Heart right ventricle (tissue), 16 donors: ENCODE data around the gene RMDN3. TPM values are rescaled to one million over a fixed set of nuclear protein-coding genes. Genes with fewer than 3 reads are reported as not detected.

ENCODE experiments used
- ATAC-seq, 8 donors: fragments of 200-7000 bp; cut with Tn5 transposase; one replicate each; pipeline ENCODE4 v1.9.1; 2020; ENCODE audit warnings: mild to moderate bottlenecking in 8 of 8, moderate library complexity in 8 of 8, moderate number of reproducible peaks in 1 of 8
- DNase-seq, 2 donors: peaks; one replicate each; pipeline ENCODE4 v3.0.0-alpha.2; 2020
- H3K27ac ChIP-seq, 10 donors: fragments of 200-600 bp; sonication (generic) in 2 of 10; one replicate each; pipeline versions ENCODE4 v1.5.0 to v1.8.0; 2020 to 2022; ENCODE audit warnings: mild to moderate bottlenecking in 3 of 10
- H3K27me3 ChIP-seq, 7 donors: fragments of 200-600 bp; one replicate each; pipeline ENCODE4 v1.8.0; 2021 to 2022; ENCODE audit warnings: mild to moderate bottlenecking in 2 of 7
- H3K36me3 ChIP-seq, 9 donors: fragments of 200-600 bp; sonication (generic) in 1 of 9; one replicate each; pipeline versions ENCODE4 v1.5.0 to v1.8.0; 2020 to 2022; ENCODE audit warnings: mild to moderate bottlenecking in 2 of 9
- H3K4me1 ChIP-seq, 9 donors: fragments of 200-600 bp; sonication (generic) in 1 of 9; one replicate each; pipeline versions ENCODE4 v1.5.0 to v1.8.0; 2020 to 2022; ENCODE audit warnings: mild to moderate bottlenecking in 4 of 9
- H3K4me3 ChIP-seq, 10 donors: fragments of 200-600 bp; sonication (generic) in 2 of 10; one replicate each; pipeline versions ENCODE4 v1.5.0 to v1.8.0; 2020 to 2022; ENCODE audit warnings: mild to moderate bottlenecking in 7 of 10, moderate library complexity in 2 of 10
- H3K9me3 ChIP-seq, 11 donors: fragments of 200-600 bp in 10 of 11; sonication (generic) in 2 of 11; one replicate each; pipeline versions ENCODE4 v1.5.0 to v1.8.0; 2013 to 2022; ENCODE audit warnings: mild to moderate bottlenecking in 2 of 11, control low read depth in 1 of 11, moderate library complexity in 1 of 11
- WGBS, 2 donors: extraction: QIAGEN DNeasy Blood & Tissue Kit; methylation state at CpG; one replicate each; pipeline ENCODE4 v1.1.7; 2013; ENCODE audit warnings: inconsistent platforms in 1 of 2; 5-methylcytosine and 5-hydroxymethylcytosine counted together
- intact Hi-C, 10 donors: fragments of 100-400 bp; cut with DNase I; formaldehyde crosslinking; loops; one replicate each; pipeline versions ENCODE4 v1.11.1 to v1.14.2; 2022
- polyA plus RNA-seq, 2 donors: library from polyadenylated mRNA; stranded (reverse); fragments of 200-250 nt; gene quantifications; one replicate each; pipeline ENCODE4 v1.2.3, GENCODE V29; 2013
- total RNA-seq, 10 donors: library from RNA; stranded (reverse); fragmentation: NEBNext Ultra II Directional in 3 of 10; extraction: Animal tissue kit (Norgen Biotek cat#: 25700) in 3 of 10; gene quantifications; one replicate each; pipeline versions ENCODE4 v1.2.1 to v1.2.4, GENCODE V29; 2021 to 2023
- TF ChIP-seq, protein P1 (sequence below), 9 donors: fragments of 200-600 bp; sonication (generic) in 2 of 9; IDR thresholded peaks; one replicate each; pipeline versions ENCODE4 v1.5.0 to v1.8.0; 2021 to 2022; ENCODE audit warnings: antibody characterized with exemption in 9 of 9, mild to moderate bottlenecking in 5 of 9, moderate library complexity in 1 of 9
- donor health status: Arrhythmogenic right ventricular cardiomyopathy.
- donor health status: ischemic (EF 13 %, LVEDD 7.1; RV severe dilation, severe dysfunction).
- donor health status: healthy with polysubstance abuse.
- donor health status: DM: no; HTN: yes; CAD: no.
- donor health status: DM: no; HTN: no; CAD: no.
- donor health status: ischemic (EF 25% LVEDD 6.9; RV normal size, moderate dysfunction).
- donor health status: ischemic (EF 25% LVEDD 5.7; RV mildly dilated, moderate dysfunction).
- donor health status: healthy.
- donor health status: DM: yes; HTN: yes; CAD: no.
- donor health status: Ischemic cardiomyopathy.
- donor health status: ischemic (EF 35%, LVEDD 5.7; RV mildly dilated, moderate dysfunction).
- donor health status: nonischemic (EF 11% LVEDD 7.7; RV severe dilation, severe dysfunction).
- donor health status: DM: yes; HTN: yes; CAD: no.
- donor health status: PGD.
- donor health status: ischemic (EF 29% LVEDD 5.4; RV normal size, mild dysfunction).
- donor health status: nonischemic (EF 23%, LVEDD 6.1; RV moderate dilation, normal function).

The RMDN3 gene
- total and polyA plus RNA-seq, 12 donors = 12.2 to 21.7 (median 17.6) TPM

DNA sequence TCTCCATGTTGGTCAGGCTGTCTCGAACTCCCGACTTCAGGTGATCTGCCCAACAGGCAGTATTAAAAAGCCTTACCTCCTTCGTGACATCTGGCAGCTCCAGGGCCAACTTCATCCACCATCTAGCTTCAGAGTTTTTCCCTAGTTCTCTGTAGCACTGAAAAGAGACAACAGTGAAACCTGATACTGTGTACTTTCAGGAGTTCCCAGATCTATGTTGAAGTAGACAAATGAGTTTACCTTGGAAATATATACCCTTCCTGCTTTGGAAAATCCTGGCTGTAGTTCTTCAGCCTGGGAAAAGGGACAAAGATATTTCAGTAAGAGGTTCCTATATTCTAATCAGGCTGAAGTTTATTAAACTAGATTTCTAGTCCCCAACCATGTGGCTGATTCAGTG, 18.0 kb downstream of the RMDN3 start:
- peaks cover 0 to 100% (median 53%) of the 10 kb centered on the region in 9 donors for H3K36me3 ChIP-seq
- TF ChIP-seq, protein P1, sequence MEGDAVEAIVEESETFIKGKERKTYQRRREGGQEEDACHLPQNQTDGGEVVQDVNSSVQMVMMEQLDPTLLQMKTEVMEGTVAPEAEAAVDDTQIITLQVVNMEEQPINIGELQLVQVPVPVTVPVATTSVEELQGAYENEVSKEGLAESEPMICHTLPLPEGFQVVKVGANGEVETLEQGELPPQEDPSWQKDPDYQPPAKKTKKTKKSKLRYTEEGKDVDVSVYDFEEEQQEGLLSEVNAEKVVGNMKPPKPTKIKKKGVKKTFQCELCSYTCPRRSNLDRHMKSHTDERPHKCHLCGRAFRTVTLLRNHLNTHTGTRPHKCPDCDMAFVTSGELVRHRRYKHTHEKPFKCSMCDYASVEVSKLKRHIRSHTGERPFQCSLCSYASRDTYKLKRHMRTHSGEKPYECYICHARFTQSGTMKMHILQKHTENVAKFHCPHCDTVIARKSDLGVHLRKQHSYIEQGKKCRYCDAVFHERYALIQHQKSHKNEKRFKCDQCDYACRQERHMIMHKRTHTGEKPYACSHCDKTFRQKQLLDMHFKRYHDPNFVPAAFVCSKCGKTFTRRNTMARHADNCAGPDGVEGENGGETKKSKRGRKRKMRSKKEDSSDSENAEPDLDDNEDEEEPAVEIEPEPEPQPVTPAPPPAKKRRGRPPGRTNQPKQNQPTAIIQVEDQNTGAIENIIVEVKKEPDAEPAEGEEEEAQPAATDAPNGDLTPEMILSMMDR (IDR thresholded peaks at IDR 0.05) = no peak
- 94 to 95% methylated on average over 3 of the region's 3 CpGs for WGBS, 2 donors

DNA sequence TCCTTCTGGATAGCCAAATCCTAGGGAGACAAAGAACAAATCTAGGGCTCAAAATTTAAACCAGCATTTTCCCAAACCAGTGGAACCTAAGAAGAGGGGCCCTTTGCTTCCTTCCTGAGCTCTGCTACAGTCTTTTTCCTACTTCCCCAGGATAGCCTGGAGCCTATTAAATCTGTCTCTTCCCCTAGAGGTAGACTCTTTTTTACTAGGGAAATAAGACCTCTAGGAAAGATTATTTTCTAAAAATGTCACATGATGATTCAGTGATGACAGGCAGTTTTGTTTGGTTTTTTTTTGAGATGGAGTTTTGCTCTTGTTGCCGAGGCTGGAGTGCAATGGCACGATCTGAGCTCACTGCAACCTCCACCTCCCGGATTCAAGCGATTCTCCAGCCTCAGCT, 18.5 kb downstream of the RMDN3 start:
- DNase-seq (no peak), ATAC-seq (no peak)
- 87 to 88% methylated on average over 4 of the region's 4 CpGs for WGBS, 2 donors
- H3K4me3 ChIP-seq = no peak overlapping the region
- H3K9me3 ChIP-seq = no peaks in the 10 kb centered on the region
- H3K4me1 ChIP-seq = peaks cover 0 to under 1% (median 0%) of the 10 kb centered on the region in 9 donors
- no peak overlapping the region for H3K27ac ChIP-seq
- TF ChIP-seq, protein P1 (IDR thresholded peaks at IDR 0.05) = no peak
- peaks cover 0 to 100% (median 51%) of the 10 kb centered on the region in 9 donors for H3K36me3 ChIP-seq
- H3K27me3 ChIP-seq = no peaks in the 10 kb centered on the region
- intact Hi-C loops = no loop called here

More for the DNA sequence above, 18.0 kb downstream of the RMDN3 start:
- H3K27ac ChIP-seq = no peak overlapping the region
- DNase-seq (no peak), ATAC-seq (no peak)
- H3K4me3 ChIP-seq = no peak overlapping the region
- no peaks in the 10 kb centered on the region for H3K27me3 ChIP-seq
- no peaks in the 10 kb centered on the region for H3K9me3 ChIP-seq
- intact Hi-C loops = no loop called here
- H3K4me1 ChIP-seq = no peaks in the 10 kb centered on the region

DNA sequence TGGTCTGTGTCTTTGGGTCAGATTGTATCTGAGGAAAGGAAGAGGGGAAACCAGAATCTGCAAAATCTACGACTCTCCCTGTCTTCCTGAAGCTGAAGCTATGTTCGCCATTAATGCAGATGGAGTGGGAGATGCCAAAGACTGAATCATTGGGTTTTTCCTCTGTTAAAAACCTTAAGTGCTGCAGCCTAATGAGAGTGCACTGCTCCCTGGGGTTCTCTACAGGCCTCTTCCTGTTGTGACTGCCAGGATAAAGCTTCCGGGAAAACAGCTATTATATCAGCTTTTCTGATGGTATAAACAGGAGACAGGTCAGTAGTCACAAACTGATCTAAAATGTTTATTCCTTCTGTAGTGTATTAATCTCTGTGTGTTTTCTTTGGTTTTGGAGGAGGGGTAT, 24.0 kb downstream of the RMDN3 start:
- Histone ChIP-seq H3K4me3 (no peak overlapping the region), H3K9me3 (no peaks in the 10 kb centered on the region), H3K4me1 (peaks cover 0 to 9% (median 0%) of the 10 kb centered on the region in 9 donors), H3K36me3 (peaks cover 0 to 75% (median 18%) of the 10 kb centered on the region in 9 donors), H3K27me3 (no peaks in the 10 kb centered on the region), H3K27ac (peak overlapping the region in 6 of 10 donors; percentile 4 to 64 (median 6))
- 51 to 69% methylated on average over 3 of the region's 3 CpGs for WGBS, 2 donors
- peak in 6 of 8 donors; percentile 39 to 70 (median 50) for ATAC-seq
- intact Hi-C loops = no loop called here
- TF ChIP-seq, protein P1 (IDR thresholded peaks at IDR 0.05) = no peak
- no peak for DNase-seq

DNA sequence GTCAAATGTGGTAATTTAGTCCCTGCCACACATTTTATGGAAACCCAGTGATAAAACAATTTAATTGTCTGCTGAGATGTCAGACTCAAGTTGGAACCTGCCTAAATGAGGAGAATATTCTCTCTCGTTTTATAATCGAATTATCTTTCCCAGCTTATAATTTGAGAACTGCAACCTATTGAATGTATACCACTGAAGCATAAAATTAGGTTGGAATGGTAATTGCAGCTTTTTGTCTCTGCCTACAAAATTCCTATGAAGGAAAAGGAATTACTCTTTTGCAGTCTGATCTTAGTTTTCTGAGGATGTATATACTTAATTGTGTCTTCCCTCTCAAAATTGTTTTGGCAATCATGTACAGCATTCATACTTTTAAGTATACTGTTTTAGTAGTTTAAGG, 31.1 kb downstream of the RMDN3 start:
- Histone ChIP-seq H3K36me3 (peaks cover 0 to 29% (median 0%) of the 10 kb centered on the region in 9 donors), H3K4me1 (no peaks in the 10 kb centered on the region), H3K4me3 (no peak overlapping the region), H3K27ac (no peak overlapping the region), H3K27me3 (no peaks in the 10 kb centered on the region), H3K9me3 (no peaks in the 10 kb centered on the region)
- ATAC-seq (no peak), DNase-seq (no peak)
- 87 to 92% methylated on average over 2 of the region's 2 CpGs for WGBS, 2 donors
- TF ChIP-seq, protein P1 (IDR thresholded peaks at IDR 0.05) = no peak
- intact Hi-C loops = no loop called here
